IMR-90 (cell line): ENCODE results near the gene C1orf105.

Experiments
- CEBPB ChIP-seq: IDR thresholded peaks from 2 replicates; pipeline ENCODE4 v1.6.1; 2012; ENCODE audit warnings: low read depth, low read length, improper control_type of control experiment
- CTCF ChIP-seq: conservative IDR thresholded peaks from 2 replicates; pipeline ENCODE4 v1.5.1; 2012; ENCODE audit warnings: mild to moderate bottlenecking, low read depth, low read length, improper control_type of control experiment
- FOS ChIP-seq: fragments of 150-350 bp; IDR thresholded peaks from 2 replicates; pipeline ENCODE4 v1.6.1; 2016; ENCODE audit warnings: low read depth, low read length
- POLR2A ChIP-seq: IDR thresholded peaks from 2 replicates; pipeline ENCODE4 v1.6.1; 2012; ENCODE audit warnings: mild to moderate bottlenecking, low read depth, low read length
- RAD21 ChIP-seq: IDR thresholded peaks from 2 replicates; pipeline ENCODE4 v1.6.1; 2012; ENCODE audit warnings: low read length, improper control_type of control experiment
- RCOR1 ChIP-seq: IDR thresholded peaks from 2 replicates; pipeline ENCODE4 v1.6.1; 2012; ENCODE audit warnings: mild to moderate bottlenecking, low read length, improper control_type of control experiment; ENCODE audit not compliant: insufficient replicate concordance
- SMC3 ChIP-seq: fragments of 150-350 bp; IDR thresholded peaks from 2 replicates; pipeline ENCODE4 v1.6.1; 2016; ENCODE audit warnings: low read depth, mild to moderate bottlenecking, antibody characterized with exemption, low read length, moderate library complexity
- USF2 ChIP-seq: fragments of 150-350 bp; IDR thresholded peaks from 2 replicates; pipeline ENCODE4 v1.6.1; 2017; ENCODE audit warnings: mild to moderate bottlenecking, antibody characterized with exemption, low read length, low read depth

- no peak for TF ChIP-seq CTCF
- TF ChIP-seq RAD21, result no peak
- TF ChIP-seq POLR2A, result no peak
- no peak for TF ChIP-seq SMC3
- TF ChIP-seq FOS, result no peak
- no peak for TF ChIP-seq USF2
- no peak for TF ChIP-seq CEBPB
- TF ChIP-seq RCOR1, result no peak
Observed at GRCh38 chr1:172400722-172401105, 19.8 kb upstream of the C1orf105 start.
